ENCODE data around the gene ZBTB20. TPM values are rescaled to one million over a fixed set of nuclear protein-coding genes. Genes with fewer than 3 reads are reported as not detected.

ZBTB20 gene
- total and polyA plus RNA-seq, 5 experiments from 2014 or later: 16.5 to 50.8 (median 22.0) TPM

DNA sequence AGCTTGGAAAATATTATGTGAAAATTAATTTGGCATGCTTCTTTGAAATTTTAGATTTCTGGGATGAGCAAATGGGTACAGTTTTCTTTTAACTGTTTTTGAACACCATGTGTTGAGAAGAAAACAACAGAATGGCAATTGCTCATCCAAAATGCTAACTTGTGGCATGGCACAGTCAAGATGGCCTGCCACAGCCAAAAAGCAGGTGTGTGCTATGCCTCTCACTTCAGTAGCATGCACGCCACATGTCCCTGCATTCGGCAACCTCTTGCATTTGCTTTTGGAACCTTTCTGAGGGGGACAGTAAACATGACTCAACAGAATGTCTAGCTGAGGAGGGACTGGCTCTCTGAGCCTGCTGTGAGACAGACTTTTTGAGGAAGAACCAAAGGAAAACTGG, 714.8 kb downstream of the ZBTB20 start:
- Mint-ChIP-seq H3K4me3 (no peak overlapping the region), H3K27me3 (no peaks in the 10 kb centered on the region), H3K36me3 (peaks cover 0 to 2% (median 2%) of the 10 kb centered on the region in 3 donors), H3K9me3 (no peaks in the 10 kb centered on the region), H3K4me1 (peaks cover 0 to 3% (median 2%) of the 10 kb centered on the region in 4 donors), H3K27ac (no peak overlapping the region)
- no peak for ATAC-seq
- no peak for DNase-seq
- POLR2A ChIA-PET: no interaction called here

DNA sequence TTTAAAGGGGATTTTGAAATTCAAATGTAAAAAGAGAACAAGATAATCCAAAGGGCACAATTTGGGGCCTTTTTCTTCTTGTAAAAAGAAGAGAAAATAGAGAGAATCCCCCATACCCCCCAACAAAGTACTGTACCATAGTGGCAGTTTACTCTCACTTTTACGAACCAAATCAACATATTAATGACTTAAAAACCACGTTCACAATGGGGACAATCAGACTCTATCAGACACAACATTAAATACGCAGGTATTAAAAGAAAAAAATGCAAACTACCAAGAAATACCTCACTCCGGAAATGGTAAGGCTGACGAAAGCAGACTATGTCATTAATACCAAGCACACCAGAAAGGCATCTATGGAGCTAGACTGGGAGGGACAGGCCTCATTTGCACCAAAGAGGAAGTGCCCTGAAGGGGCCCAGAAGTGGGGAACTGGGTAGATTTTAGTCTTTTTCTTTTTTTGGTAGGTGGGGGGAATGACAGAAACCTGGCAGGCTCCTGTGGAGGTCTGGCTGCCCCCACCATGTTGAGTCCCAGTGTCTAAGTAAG, 719.0 kb downstream of the ZBTB20 start:
- H3K27me3 Mint-ChIP-seq: no peaks in the 10 kb centered on the region

DNA sequence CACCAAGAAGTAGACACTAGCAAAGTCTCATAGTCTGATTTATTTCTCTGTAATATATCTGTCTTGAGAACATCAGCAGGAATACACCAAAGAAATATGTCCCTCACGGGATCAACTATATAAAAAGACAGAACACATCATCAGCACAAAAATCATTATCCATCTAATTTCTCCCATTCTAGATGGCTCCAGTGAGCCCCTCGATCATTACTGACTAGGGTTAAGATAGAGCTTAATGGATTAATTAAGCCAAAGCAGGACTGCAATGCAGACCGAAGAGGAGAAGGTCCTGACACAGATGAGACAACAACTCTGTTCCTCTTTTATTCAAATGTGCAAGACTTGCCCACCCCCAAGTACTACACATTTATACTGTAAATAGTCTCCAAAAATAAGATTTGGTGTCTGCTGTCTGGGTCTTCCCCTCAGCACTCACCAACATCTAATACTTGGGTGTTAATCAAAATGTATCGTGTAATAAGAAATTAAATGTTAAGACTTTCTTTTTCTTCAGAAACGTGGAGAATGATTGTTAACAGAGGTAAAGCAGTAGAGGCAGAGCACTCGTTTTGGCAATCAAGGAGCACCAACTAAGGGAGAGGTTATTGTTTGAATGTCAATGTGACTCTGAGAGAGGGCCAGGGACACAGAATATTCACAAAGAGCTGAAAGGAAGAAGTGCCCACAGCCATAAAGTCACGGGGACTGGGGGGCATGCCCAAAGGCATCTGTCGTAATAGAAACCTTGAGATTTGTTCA, 719.6 kb downstream of the ZBTB20 start:
- DNase-seq (no peak), ATAC-seq (no peak)
- Mint-ChIP-seq H3K36me3 (peaks cover 0 to 2% (median 0%) of the 10 kb centered on the region in 3 donors), H3K4me1 (peaks cover 0 to 4% (median under 1%) of the 10 kb centered on the region in 4 donors), H3K27ac (no peak overlapping the region), H3K4me3 (no peak overlapping the region), H3K9me3 (no peaks in the 10 kb centered on the region), H3K27me3 (no peaks in the 10 kb centered on the region)
- POLR2A ChIA-PET: no interaction called here

More for the DNA sequence above, 719.0 kb downstream of the ZBTB20 start:
- Mint-ChIP-seq H3K4me3 (no peak overlapping the region), H3K9me3 (no peaks in the 10 kb centered on the region), H3K4me1 (peaks cover 0 to 4% (median under 1%) of the 10 kb centered on the region in 4 donors), H3K36me3 (peaks cover 0 to 2% (median 0%) of the 10 kb centered on the region in 3 donors), H3K27ac (no peak overlapping the region)
- POLR2A ChIA-PET: no interaction called here
- ATAC-seq: no peak
- no peak for DNase-seq

DNA sequence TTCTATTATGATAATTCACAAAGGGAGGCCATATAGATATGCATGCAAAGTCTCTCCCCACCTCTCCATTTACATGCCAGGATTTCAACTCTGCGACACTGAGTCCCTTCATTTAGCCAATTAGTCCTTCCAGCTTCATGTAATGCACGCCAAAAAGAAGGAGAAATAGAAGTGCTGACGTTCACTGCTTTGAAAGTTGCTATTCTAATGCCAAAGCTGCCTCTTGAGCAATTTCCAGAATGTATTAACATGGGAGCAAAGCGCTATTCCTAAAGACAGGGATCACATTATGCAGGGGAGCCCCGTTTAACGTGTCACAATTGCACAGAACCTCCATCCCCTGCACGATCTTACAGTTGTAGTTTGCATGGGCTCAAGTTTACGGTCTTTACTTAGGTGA, 722.8 kb downstream of the ZBTB20 start:
- Mint-ChIP-seq H3K27ac (no peak overlapping the region), H3K27me3 (no peaks in the 10 kb centered on the region), H3K9me3 (no peaks in the 10 kb centered on the region), H3K36me3 (no peaks in the 10 kb centered on the region), H3K4me3 (no peak overlapping the region), H3K4me1 (peaks cover 0 to 6% (median 3%) of the 10 kb centered on the region in 4 donors)
- POLR2A ChIA-PET: no interaction called here
- ATAC-seq (no peak), DNase-seq (no peak)

DNA sequence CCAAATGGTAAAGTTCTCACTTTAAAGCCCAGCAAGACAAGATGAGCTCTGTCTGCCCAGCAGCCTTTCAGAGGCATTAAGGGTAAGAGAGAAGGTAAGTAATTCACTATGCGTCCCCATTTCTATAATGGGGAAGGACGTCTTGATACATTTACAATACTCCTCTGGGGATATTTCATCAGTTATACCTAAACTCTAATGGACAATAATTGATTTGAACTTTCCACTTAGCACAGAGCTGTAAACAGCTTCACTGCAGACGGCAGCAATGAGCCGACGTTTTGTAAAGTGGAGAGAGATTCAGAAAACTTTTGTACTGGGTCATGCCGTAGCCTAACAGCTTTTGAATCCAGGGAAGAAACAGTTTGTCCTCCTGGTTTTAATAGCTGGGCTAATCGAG, 725.9 kb downstream of the ZBTB20 start:
- H3K27me3 Mint-ChIP-seq: no peaks in the 10 kb centered on the region
- ATAC-seq (no peak), DNase-seq (no peak)
- H3K4me3 Mint-ChIP-seq: no peak overlapping the region
- POLR2A ChIA-PET: no interaction called here
- H3K9me3 Mint-ChIP-seq: no peaks in the 10 kb centered on the region
- H3K36me3 Mint-ChIP-seq: no peaks in the 10 kb centered on the region
- peaks cover 2 to 9% (median 5%) of the 10 kb centered on the region in 4 donors for H3K4me1 Mint-ChIP-seq
- no peak overlapping the region for H3K27ac Mint-ChIP-seq

DNA sequence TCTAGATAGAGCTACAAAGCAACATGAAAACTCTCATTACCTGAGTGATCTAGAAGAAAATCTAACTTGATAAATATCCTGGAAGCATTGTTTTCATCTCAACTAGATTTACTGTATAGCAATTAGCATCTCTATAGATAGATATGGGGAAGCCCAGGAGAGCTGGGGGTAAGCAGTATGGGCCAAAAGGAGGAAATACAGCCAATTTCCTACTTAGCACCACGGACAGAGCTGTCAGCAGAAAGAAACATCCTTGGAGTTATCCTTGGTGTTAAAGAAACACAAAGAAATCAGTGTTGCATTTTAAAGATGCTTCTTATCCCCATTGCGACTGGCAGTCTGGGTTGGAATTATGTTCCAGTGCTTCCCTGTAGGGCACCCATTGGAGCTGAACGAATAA, 727.0 kb downstream of the ZBTB20 start:
- Mint-ChIP-seq H3K4me3 (no peak overlapping the region), H3K4me1 (peaks cover 2 to 9% (median 7%) of the 10 kb centered on the region in 4 donors), H3K9me3 (no peaks in the 10 kb centered on the region), H3K27me3 (no peaks in the 10 kb centered on the region), H3K27ac (peak overlapping the region in 1 of 10 donors; percentile 41), H3K36me3 (no peaks in the 10 kb centered on the region)
- POLR2A ChIA-PET: no interaction called here
- ATAC-seq: no peak
- no peak for DNase-seq

DNA sequence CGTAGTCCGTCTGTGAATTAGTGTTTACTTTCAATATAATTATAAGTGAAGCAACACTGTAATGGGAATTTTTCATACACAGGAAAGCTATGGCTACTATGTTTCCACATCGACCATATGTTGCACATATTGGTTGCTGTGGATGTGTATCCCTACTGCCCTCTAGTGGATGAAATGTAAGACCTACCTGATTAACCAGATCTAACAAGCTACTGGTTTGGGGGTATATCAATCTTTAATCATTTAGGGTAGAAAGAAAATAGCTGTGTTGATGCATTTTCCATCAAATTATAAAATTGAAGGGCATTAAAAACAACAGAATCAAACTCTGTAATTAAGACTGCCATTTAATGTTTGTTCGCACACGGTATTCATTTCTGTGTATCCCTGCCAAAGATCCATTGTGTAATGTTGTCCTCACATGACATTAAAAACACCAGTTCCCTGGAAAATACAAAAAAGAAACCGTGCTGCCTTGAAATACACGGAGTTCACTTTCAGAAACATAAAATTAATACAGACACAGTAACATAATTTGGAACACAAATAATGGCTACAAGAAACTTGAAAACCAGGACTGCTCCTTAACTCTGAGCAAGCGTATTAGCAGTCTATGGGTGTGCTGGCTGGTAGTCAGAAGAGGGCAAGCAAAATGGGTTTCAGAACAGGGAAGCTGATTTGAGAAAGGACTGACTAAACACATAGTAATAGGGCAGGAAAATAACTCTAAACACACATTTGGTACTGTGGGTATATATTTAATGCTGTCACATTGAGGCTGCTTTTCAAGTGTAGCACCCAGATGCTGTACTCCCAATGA, 728.2 kb downstream of the ZBTB20 start:
- POLR2A ChIA-PET: interaction anchor here (0.6 to 0.8 kb wide), 3 partner anchors 205 to 267 kb away, joined by 3 to 4 read pairs (median 3); no protein-coding TSS in a partner anchor
- Mint-ChIP-seq H3K4me1 (peaks cover 4 to 12% (median 8%) of the 10 kb centered on the region in 4 donors), H3K9me3 (no peaks in the 10 kb centered on the region), H3K27ac (no peak overlapping the region), H3K4me3 (no peak overlapping the region), H3K36me3 (no peaks in the 10 kb centered on the region), H3K27me3 (no peaks in the 10 kb centered on the region)
- ATAC-seq: peak; percentile 78 to 92
- peak in 3 of 10 donors; percentile 68 to 70 (median 68) for DNase-seq

DNA sequence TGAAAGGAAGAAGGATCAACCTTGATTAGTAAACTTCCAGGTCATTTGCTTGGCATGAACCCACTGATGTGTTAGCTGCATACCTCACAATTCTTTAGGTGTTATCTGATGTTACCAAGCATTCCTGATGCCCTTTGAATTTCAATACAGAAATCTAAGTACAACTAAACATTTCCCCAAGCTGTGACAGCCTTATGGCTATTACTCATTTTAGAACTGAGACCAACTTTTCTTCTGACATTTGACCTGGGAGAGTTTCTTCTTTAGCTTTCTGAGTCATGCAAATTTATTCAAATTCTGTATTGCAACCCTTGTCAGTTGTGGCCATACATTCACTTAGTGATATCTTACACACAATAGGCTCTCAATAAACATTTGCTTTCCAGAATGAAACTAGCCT, 729.0 kb downstream of the ZBTB20 start:
- H3K27me3 Mint-ChIP-seq: no peaks in the 10 kb centered on the region
- peaks cover 4 to 14% (median 10%) of the 10 kb centered on the region in 4 donors for H3K4me1 Mint-ChIP-seq
- POLR2A ChIA-PET: interaction anchor here (0.8 kb wide), 2 partner anchors 204 to 259 kb away, joined by 3 to 4 read pairs; no protein-coding TSS in a partner anchor
- no peaks in the 10 kb centered on the region for H3K36me3 Mint-ChIP-seq
- no peak overlapping the region for H3K27ac Mint-ChIP-seq
- DNase-seq (no peak), ATAC-seq (no peak)
- no peak overlapping the region for H3K4me3 Mint-ChIP-seq
- no peaks in the 10 kb centered on the region for H3K9me3 Mint-ChIP-seq

DNA sequence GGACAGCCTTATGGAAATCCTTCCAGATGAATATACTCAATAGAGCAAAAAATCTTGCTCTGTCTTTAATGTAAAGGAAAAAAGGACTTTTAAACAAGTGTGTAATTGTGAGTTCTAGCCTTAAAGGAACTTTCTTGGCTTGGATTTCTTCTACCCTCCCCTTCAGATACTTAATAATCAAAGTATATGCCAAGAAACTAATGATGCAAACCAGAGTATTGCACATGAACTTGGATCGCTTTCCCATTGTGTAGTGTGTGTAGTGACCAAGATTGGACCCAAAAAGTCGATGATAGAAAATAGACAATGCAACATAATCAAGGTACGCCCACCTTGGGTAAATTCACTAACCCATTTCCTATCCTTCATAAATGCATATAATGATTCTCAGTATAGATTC, 729.4 kb downstream of the ZBTB20 start:
- no peaks in the 10 kb centered on the region for H3K27me3 Mint-ChIP-seq
- no peak for ATAC-seq
- H3K36me3 Mint-ChIP-seq: no peaks in the 10 kb centered on the region
- H3K4me3 Mint-ChIP-seq: no peak overlapping the region
- POLR2A ChIA-PET: no interaction called here
- H3K9me3 Mint-ChIP-seq: no peaks in the 10 kb centered on the region
- no peak for DNase-seq
- H3K27ac Mint-ChIP-seq: no peak overlapping the region
- H3K4me1 Mint-ChIP-seq: peaks cover 6 to 17% (median 11%) of the 10 kb centered on the region in 4 donors

DNA sequence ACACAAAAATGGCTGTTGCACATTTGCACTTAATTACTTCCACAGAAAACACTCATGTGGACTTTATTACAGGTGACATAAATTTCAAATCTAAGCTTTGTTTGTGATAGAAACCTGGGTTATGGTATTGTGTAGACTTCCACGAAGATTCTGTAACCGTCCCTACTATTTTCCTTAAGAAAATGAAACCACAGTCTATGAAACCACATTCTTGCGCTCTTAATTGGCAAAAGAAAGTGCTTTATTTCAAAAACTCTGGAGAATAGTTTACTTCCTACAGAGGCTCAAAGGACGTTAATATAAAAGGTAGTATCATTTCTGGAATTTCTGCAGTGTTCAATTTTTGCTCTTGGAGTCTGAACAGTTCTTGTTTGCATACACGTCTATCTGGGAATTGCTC, 729.8 kb downstream of the ZBTB20 start:
- peaks cover 6 to 20% (median 12%) of the 10 kb centered on the region in 4 donors for H3K4me1 Mint-ChIP-seq
- POLR2A ChIA-PET: no interaction called here
- no peaks in the 10 kb centered on the region for H3K36me3 Mint-ChIP-seq
- H3K27me3 Mint-ChIP-seq: no peaks in the 10 kb centered on the region
- H3K27ac Mint-ChIP-seq: no peak overlapping the region
- DNase-seq (no peak), ATAC-seq (no peak)
- H3K4me3 Mint-ChIP-seq: no peak overlapping the region
- no peaks in the 10 kb centered on the region for H3K9me3 Mint-ChIP-seq

DNA sequence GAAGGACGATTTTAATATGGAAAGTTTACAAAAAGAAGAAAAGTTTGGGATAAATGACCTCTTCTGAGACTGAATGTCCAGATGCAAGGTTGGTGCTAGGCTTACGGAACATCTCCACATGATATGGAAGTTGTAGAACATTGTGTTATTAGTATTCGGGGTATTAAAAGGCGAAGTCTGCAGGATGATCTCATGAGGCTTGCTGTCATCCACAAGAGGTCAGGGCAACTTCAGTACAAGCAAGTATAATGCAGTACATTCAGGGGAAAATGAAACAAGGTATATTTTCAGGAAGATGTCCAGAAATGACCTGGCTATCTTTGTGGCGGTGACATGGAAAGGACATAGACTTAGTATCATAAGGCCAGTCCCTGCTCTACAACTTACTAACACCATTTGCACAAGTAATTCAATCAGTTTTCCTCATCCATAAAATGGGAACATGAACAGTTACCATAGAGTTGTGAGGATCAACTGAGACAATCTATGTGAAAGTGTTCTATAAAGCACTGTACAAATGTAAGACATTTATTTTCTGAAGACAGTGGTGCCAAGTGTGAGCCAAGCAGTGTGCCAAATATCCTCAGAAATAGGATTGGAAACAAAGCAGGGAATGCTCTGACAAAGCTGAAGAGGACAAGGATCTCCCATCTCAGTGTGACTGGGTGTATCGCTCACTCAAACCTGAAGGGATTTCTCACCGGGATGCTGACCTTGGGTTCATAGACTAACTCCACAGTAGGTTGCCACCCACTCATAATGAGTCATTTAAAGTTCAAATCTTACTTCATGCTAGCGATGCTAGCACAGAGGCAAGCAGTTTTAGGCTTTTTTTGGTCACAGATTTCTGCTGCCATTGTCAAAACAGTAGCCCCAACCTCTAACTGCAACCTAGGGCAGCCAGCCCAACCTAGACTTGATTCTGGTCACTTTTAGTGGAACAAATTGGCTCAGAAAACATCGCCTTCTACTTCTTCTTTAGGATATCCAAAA, 735.0 kb downstream of the ZBTB20 start:
- no peaks in the 10 kb centered on the region for H3K36me3 Mint-ChIP-seq
- H3K4me1 Mint-ChIP-seq: peaks cover 2 to 26% (median 14%) of the 10 kb centered on the region in 4 donors
- no peaks in the 10 kb centered on the region for H3K27me3 Mint-ChIP-seq
- DNase-seq: no peak
- POLR2A ChIA-PET: no interaction called here
- no peak overlapping the region for H3K4me3 Mint-ChIP-seq
- ATAC-seq: no peak
- H3K9me3 Mint-ChIP-seq: no peaks in the 10 kb centered on the region
- peak overlapping the region in 1 of 10 donors; percentile 62 for H3K27ac Mint-ChIP-seq

DNA sequence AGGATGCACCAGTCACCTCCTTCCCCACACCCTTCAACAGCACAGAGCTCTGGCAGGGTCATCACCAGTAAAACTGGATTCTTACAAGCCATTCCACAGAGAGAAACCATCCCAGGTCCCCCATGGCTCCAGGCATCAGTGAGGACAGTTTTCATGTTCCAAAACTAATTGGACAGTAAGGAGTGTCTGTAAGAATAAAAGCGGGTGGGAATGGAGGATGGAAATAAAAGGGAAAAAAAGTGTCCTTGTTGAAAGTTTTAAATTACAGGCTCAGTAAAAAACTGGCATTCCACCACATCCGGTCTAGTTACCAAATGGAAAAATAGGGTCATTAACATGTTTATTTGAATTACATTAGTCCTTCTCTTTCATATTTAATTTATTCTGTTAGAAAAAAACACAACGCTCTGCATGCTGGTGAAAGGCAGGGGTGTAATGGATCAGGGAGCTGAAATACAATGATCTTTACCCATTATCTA, 735.9 kb downstream of the ZBTB20 start:
- POLR2A ChIA-PET: no interaction called here
- peaks cover 2 to 22% (median 14%) of the 10 kb centered on the region in 4 donors for H3K4me1 Mint-ChIP-seq
- no peaks in the 10 kb centered on the region for H3K9me3 Mint-ChIP-seq
- H3K36me3 Mint-ChIP-seq: no peaks in the 10 kb centered on the region
- H3K27ac Mint-ChIP-seq: no peak overlapping the region
- H3K4me3 Mint-ChIP-seq: no peak overlapping the region
- ATAC-seq (no peak), DNase-seq (no peak)
- no peaks in the 10 kb centered on the region for H3K27me3 Mint-ChIP-seq
